LNCaP clone FGC (cell line): ENCODE data around the gene ANKRD10.

Experiments used
- DNase-seq: peaks from one replicate; pipeline ENCODE4 v3.0.0-alpha.2; 2011; ENCODE audit warnings: low read depth
- H3K4me3 ChIP-seq: 2 replicates; pipeline ENCODE4 v1.5.1; 2011; ENCODE audit warnings: mild to moderate bottlenecking, low read depth, low read length, control low read depth
- TF ChIP-seq, protein P1 (sequence below): IDR thresholded peaks from 2 replicates; pipeline ENCODE4 v1.5.1; 2012; ENCODE audit warnings: mild to moderate bottlenecking; ENCODE audit not compliant: control insufficient read depth, insufficient read depth; ENCODE audit errors: extremely low read depth

Gene ANKRD10

DNA sequence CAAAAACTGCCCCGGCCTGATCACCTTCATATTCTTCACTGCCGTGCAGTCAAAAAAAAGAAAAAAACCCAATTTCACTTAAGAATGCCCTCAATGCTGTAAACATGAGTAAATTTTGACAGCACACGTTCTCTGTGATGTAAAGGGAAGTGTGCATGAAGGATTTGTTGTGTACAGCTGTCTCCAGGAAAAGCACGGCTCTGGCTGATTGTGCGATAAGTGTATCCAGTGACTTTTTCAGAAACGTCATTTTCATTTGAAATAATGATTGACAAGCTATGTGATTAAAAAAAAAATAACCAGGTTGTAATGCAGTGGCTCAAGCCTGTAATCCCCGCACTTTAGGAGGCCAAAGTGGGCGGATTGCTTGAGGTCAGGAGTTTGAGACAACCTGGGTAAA is 39.6 kb downstream of the ANKRD10 start:
- TF ChIP-seq, protein P1, sequence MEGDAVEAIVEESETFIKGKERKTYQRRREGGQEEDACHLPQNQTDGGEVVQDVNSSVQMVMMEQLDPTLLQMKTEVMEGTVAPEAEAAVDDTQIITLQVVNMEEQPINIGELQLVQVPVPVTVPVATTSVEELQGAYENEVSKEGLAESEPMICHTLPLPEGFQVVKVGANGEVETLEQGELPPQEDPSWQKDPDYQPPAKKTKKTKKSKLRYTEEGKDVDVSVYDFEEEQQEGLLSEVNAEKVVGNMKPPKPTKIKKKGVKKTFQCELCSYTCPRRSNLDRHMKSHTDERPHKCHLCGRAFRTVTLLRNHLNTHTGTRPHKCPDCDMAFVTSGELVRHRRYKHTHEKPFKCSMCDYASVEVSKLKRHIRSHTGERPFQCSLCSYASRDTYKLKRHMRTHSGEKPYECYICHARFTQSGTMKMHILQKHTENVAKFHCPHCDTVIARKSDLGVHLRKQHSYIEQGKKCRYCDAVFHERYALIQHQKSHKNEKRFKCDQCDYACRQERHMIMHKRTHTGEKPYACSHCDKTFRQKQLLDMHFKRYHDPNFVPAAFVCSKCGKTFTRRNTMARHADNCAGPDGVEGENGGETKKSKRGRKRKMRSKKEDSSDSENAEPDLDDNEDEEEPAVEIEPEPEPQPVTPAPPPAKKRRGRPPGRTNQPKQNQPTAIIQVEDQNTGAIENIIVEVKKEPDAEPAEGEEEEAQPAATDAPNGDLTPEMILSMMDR = no peak
- H3K4me3 ChIP-seq = peak overlapping the region; percentile 34; the same call in 1 of the 2 replicates
- no peak for DNase-seq

- H3K4me3 ChIP-seq = peak overlapping the region; percentile 34
- TF ChIP-seq, protein P1 = no peak
- DNase-seq = no peak
Measured at GRCh38 chr13:110874508-110874960, 40.3 kb downstream of the ANKRD10 start.

GRCh38 chr13:110873639-110874507 is 41.0 kb downstream of the ANKRD10 start:
- DNase-seq = no peak
- TF ChIP-seq, protein P1 = no peak
- H3K4me3 ChIP-seq = peak overlapping the region; percentile 13; the same call in 1 of the 2 replicates

DNA sequence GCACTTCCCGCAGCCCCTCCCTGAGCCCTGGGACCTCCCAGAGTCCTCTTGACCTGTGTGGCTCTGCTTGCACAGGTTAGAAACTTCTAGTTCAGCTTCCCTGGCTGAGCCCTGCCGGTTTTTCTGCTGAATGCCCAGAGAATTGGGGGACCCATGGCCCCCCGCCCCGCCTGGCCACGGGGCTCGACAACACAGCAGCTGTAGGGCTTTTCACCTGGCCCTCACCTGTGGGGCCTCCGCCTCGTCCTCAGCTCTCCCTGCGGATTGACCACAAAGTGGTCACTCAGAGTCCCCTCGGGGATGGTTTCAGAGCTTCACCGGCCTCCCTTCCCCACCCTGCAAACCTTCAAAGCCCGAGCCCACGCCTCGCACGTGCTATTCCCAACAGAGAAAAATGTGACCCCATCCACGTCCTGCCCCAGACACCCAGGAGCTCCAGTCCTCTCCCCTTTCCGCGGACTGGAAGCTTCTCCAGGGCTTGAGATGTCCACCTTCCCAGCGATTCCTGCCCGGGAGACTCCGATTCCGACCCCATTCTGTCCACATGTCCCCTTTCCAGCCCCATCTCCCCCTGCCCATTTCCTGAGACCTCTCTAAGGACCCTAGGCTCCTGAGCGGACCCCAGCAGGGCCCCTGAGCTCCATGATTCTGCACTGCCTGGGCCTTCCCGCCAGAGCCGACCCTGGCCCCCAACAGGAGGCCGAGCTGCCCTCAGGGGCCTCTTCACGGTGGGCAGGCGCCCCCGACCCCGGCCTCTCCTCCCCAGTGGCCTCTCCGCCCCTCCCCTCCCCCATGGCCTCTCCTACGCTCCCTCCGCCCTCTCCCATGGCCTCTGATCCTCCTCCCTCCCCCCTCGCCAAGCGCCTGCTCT is 41.9 kb downstream of the ANKRD10 start:
- TF ChIP-seq, protein P1 = no peak
- DNase-seq = no peak
- H3K4me3 ChIP-seq = no peak overlapping the region

DNA sequence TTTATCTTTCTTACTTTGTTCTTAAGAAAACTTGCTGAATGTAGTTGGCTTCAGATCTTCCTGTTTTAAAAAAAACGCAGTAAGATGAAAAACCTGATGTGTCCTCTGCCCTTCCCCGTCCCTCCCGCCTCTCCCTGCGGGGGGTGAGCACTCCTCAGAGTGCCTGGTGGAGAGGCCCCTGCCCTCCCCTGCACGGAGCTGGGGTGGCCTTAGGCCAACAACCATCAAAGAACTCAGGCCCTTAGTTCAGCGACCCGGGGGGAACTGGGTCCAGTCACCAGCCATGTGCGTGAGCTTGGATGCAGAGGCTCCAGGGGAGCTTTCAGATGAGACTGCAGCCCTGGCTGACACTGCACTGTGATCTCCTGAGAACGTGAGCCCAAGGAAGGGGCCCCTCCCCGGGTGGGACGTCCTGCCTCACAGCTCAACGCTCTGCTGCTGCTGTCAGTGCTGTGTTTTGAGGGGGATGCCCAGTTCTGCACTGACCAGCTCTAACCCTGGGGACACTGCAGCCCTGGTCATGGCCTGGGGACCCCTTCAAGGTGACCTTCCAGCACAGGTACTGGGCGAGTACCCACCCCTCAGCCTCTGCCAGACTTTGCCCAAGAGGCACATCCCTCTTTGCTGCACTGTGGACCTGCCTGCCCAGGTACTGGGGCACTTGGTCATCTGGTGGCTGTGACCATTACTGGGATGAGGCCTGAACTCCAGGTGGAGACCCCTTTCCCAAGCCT is 42.7 kb downstream of the ANKRD10 start:
- H3K4me3 ChIP-seq = no peak overlapping the region
- TF ChIP-seq, protein P1 = no peak
- no peak for DNase-seq
